HG02610 (cell line): Measurements from ENCODE around the gene MEAK7.

Experiments
- ATAC-seq: cut with Tn5 transposase; IDR thresholded peaks from one replicate; pipeline ENCODE4 v1.9.1; 2021; ENCODE audit warnings: mild to moderate bottlenecking, moderate library complexity; ENCODE audit not compliant: unreplicated experiment

MEAK7 gene

GRCh38 chr16:84513666-84514065 lies 9.2 kb upstream of the MEAK7 start:
- ATAC-seq = no peak

- ATAC-seq = no peak
Measured at GRCh38 chr16:84513123-84513522, 8.7 kb upstream of the MEAK7 start.

GRCh38 chr16:84511831-84512230 lies 7.4 kb upstream of the MEAK7 start:
- ATAC-seq = no peak

- no peak for ATAC-seq
Measured at GRCh38 chr16:84511180-84511800, 6.8 kb upstream of the MEAK7 start.

GRCh38 chr16:84509032-84509950 lies 4.8 kb upstream of the MEAK7 start:
- ATAC-seq = no peak

- ATAC-seq = no peak
Measured at GRCh38 chr16:84508502-84508901, 4.0 kb upstream of the MEAK7 start.

- no peak for ATAC-seq
Measured at GRCh38 chr16:84507011-84507982, 2.8 kb upstream of the MEAK7 start.

- ATAC-seq = no peak
Measured at GRCh38 chr16:84505249-84506187, 1.1 kb upstream of the MEAK7 start.

GRCh38 chr16:84503751-84504395 lies 586 bp downstream of the MEAK7 start:
- no peak for ATAC-seq

- ATAC-seq = no peak
Measured at GRCh38 chr16:84502581-84502980, 1.9 kb downstream of the MEAK7 start.

- ATAC-seq = no peak
Measured at GRCh38 chr16:84502075-84502474, 2.4 kb downstream of the MEAK7 start.

GRCh38 chr16:84501077-84501735 lies 3.3 kb downstream of the MEAK7 start:
- ATAC-seq = no peak

GRCh38 chr16:84500531-84500930 lies 3.9 kb downstream of the MEAK7 start:
- ATAC-seq = no peak

GRCh38 chr16:84499638-84500037 lies 4.8 kb downstream of the MEAK7 start:
- no peak for ATAC-seq

- no peak for ATAC-seq
Measured at GRCh38 chr16:84498859-84499620, 5.4 kb downstream of the MEAK7 start.

- ATAC-seq = no peak
Measured at GRCh38 chr16:84498223-84498610, 6.2 kb downstream of the MEAK7 start.

GRCh38 chr16:84497418-84498222 lies 6.8 kb downstream of the MEAK7 start:
- no peak for ATAC-seq
